BLaER1 treated with 17β-estradiol and CSF1 and Interleukin-3, amounts not matched to agents 10 nM and 100 nM (cell line): ENCODE data around the gene CCND1.
A peak's percentile ranks its signal among the peaks of the same experiment; 100 is the strongest.

Experiments
- H3K27ac ChIP-seq, 11 experiments: shearing (Covaris generic); formaldehyde crosslinking; 2 replicates each; pipeline ENCODE4 v1.8.1; 2022
- H3K27me3 ChIP-seq, 11 experiments: shearing (Covaris generic); formaldehyde crosslinking; 2 replicates each; pipeline ENCODE4 v1.8.1; 2022
- H3K36me3 ChIP-seq, 11 experiments: shearing (Covaris generic); formaldehyde crosslinking; 2 replicates each; pipeline ENCODE4 v1.8.1; 2022
- H3K4me1 ChIP-seq, 10 experiments: shearing (Covaris generic); formaldehyde crosslinking; 2 replicates each; pipeline ENCODE4 v1.8.1; 2022
- H3K4me2 ChIP-seq, 11 experiments: shearing (Covaris generic); formaldehyde crosslinking; 2 replicates each; pipeline ENCODE4 v1.8.1; 2022
- H3K4me3 ChIP-seq, 10 experiments: shearing (Covaris generic); formaldehyde crosslinking; 2 replicates each; pipeline ENCODE4 v1.8.1; 2022
- H3K9ac ChIP-seq, 11 experiments: shearing (Covaris generic); formaldehyde crosslinking; 2 replicates each; pipeline ENCODE4 v1.8.1; 2022
- H3K9me3 ChIP-seq, 11 experiments: shearing (Covaris generic); formaldehyde crosslinking; replicated peaks in 1 of 11; 2 replicates each; pipeline ENCODE4 v1.8.1; 2022
- H4K20me1 ChIP-seq, 11 experiments: shearing (Covaris generic); formaldehyde crosslinking; 2 replicates each; pipeline ENCODE4 v1.8.1; 2022
- Cebpa-rat ChIP-seq, 11 experiments: shearing (Covaris generic); IDR thresholded peaks; 2 replicates each; pipeline ENCODE4 v1.8.1; 2022

Gene CCND1

DNA sequence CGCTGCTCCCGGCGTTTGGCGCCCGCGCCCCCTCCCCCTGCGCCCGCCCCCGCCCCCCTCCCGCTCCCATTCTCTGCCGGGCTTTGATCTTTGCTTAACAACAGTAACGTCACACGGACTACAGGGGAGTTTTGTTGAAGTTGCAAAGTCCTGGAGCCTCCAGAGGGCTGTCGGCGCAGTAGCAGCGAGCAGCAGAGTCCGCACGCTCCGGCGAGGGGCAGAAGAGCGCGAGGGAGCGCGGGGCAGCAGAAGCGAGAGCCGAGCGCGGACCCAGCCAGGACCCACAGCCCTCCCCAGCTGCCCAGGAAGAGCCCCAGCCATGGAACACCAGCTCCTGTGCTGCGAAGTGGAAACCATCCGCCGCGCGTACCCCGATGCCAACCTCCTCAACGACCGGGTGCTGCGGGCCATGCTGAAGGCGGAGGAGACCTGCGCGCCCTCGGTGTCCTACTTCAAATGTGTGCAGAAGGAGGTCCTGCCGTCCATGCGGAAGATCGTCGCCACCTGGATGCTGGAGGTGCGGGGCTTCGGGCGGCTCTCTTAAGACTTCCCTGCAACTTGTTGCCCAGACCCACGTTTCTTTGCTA lies at the start of gene CCND1:
TSS of gene CCND1 (plus strand) at position 162 of the 587 bp plus-strand sequence. CDS start at position 320, 158 bp downstream.
- H3K27ac ChIP-seq, result peak within 1 kb of the TSS in 4 of 11 experiments; percentile 61 to 73 (median 68); a peak in 7 of 22 replicates

DNA sequence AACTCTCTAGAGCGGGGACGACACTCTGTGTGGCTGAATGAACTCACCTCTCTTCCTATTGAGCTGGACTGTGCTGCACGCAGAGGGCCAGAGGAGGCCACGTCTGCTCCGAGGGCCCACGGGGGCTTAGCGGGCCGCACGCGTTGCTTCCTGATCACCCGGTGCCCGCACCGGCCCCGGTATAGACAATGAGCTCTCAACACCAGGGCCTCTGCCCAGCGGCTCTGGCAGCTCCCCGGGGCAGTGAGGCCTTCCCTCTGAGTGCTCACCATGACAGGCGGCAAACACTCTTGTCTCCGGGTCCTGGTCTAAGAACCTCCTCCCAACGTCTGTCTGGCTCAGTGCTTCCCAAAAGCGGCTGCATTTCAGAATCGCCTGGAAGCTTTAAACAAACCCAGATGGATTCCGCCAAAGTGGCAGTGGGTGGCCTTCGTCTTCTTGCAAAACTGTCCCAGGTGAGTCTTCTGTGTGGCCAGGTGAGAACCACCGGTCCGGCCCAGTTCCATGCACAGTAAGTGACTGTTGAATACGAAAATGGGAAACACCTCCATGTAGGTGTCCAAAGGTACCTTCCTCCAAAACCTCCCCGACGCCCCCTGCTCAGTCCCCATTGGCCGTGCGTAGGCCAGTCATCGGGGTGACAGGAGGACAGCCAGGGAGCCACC lies 47.8 kb upstream of the CCND1 start:
- no peak overlapping the region for H3K4me3 ChIP-seq
- H3K4me1 ChIP-seq, result peaks cover 11 to 32% (median 20%) of the 10 kb centered on the region in 10 experiments; a peak in 19 of 20 replicates
- TF ChIP-seq Cebpa-rat (IDR thresholded peaks at IDR 0.05), result no peak
- no peaks in the 10 kb centered on the region for H3K36me3 ChIP-seq
- H3K9me3 ChIP-seq, result peaks cover 0 to 12% (median 3%) of the 10 kb centered on the region in 11 experiments; a peak in 7 of 22 replicates
- H3K9ac ChIP-seq, result no peak overlapping the region
- peak overlapping the region in 7 of 11 experiments; percentile 19 to 69 (median 34); a peak in 9 of 22 replicates for H3K4me2 ChIP-seq
- H4K20me1 ChIP-seq, result no peaks in the 10 kb centered on the region
- H3K27ac ChIP-seq, result no peak overlapping the region
- H3K27me3 ChIP-seq, result no peaks in the 10 kb centered on the region

More for the DNA sequence above, at the start of gene CCND1:
- peaks cover 72 to 95% (median 78%) of the 10 kb centered on the region in 11 experiments for H3K27me3 ChIP-seq
- no peak for TF ChIP-seq Cebpa-rat (IDR thresholded peaks at IDR 0.05)
- H3K4me1 ChIP-seq, result peaks cover 34 to 48% (median 41%) of the 10 kb centered on the region in 10 experiments
- H3K4me2 ChIP-seq, result peak within 1 kb of the TSS; percentile 89 to 98 (median 96)
- H3K9me3 ChIP-seq, result no peaks in the 10 kb centered on the region
- no peaks in the 10 kb centered on the region for H3K36me3 ChIP-seq
- H3K4me3 ChIP-seq, result peak within 1 kb of the TSS; percentile 61 to 82 (median 68)
- H3K9ac ChIP-seq, result peak within 1 kb of the TSS; percentile 64 to 81 (median 74); a peak in 21 of 22 replicates
- H4K20me1 ChIP-seq, result peaks cover 0 to 72% (median 56%) of the 10 kb centered on the region in 11 experiments; a peak in 17 of 22 replicates

DNA sequence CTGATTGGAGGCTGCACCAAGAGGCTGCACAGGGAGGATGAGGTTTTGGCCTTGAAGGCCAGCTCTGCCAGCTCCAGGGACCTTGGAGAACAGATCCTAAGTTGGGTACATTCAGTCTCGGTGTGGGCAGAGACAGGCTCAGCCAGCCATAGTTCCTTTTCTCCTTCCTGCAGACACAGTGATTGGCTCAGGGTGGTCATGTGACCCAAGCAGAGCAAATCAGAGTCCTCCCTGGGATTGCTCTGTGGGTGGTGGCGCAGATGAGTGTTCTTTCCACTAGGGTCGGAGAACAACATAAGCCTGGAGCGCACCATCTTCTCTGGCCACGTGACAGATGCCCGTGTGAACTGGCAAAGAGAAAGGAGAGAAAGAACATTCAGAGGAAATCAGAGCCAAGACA lies 47.1 kb upstream of the CCND1 start:
- Histone ChIP-seq H3K4me3 (no peak overlapping the region), H3K27me3 (no peaks in the 10 kb centered on the region), H3K9me3 (peaks cover 0 to 12% (median 3%) of the 10 kb centered on the region in 11 experiments; a peak in 7 of 22 replicates), H3K27ac (no peak overlapping the region), H3K4me2 (peak overlapping the region; percentile 17 to 69 (median 34); a peak in 18 of 22 replicates), H3K36me3 (no peaks in the 10 kb centered on the region), H4K20me1 (no peaks in the 10 kb centered on the region), H3K4me1 (peaks cover 13 to 39% (median 24%) of the 10 kb centered on the region in 10 experiments; a peak in 19 of 20 replicates), H3K9ac (no peak overlapping the region)
- TF ChIP-seq Cebpa-rat (IDR thresholded peaks at IDR 0.05), result no peak

DNA sequence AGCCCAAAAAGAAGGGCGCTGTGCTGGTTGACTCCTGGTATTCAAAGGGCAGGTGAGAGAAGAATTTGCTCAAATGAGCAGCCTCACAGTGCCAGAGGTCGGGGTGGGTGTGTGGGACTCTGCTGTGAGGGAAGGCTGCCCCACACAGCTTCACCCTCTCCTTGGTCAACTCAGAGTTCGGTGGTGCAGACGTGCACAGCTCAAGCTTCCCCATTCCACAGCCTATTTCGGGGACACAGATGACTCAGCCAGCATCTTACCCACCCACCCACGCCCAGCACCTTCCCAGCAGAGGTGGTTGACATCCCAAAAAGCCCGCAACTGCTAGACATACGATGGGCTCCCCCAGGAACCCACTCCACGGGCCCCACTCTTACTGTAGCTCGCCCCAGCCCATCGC lies 46.5 kb upstream of the CCND1 start:
- Histone ChIP-seq H3K4me3 (no peak overlapping the region), H3K9me3 (peaks cover 0 to 12% (median 3%) of the 10 kb centered on the region in 11 experiments; a peak in 7 of 22 replicates), H3K4me2 (peak overlapping the region in 5 of 11 experiments; percentile 29 to 69 (median 53); a peak in 10 of 22 replicates), H4K20me1 (no peaks in the 10 kb centered on the region), H3K4me1 (peaks cover 13 to 39% (median 24%) of the 10 kb centered on the region in 10 experiments; a peak in 19 of 20 replicates), H3K36me3 (no peaks in the 10 kb centered on the region), H3K9ac (no peak overlapping the region), H3K27me3 (no peaks in the 10 kb centered on the region), H3K27ac (no peak overlapping the region)
- no peak for TF ChIP-seq Cebpa-rat (IDR thresholded peaks at IDR 0.05)

DNA sequence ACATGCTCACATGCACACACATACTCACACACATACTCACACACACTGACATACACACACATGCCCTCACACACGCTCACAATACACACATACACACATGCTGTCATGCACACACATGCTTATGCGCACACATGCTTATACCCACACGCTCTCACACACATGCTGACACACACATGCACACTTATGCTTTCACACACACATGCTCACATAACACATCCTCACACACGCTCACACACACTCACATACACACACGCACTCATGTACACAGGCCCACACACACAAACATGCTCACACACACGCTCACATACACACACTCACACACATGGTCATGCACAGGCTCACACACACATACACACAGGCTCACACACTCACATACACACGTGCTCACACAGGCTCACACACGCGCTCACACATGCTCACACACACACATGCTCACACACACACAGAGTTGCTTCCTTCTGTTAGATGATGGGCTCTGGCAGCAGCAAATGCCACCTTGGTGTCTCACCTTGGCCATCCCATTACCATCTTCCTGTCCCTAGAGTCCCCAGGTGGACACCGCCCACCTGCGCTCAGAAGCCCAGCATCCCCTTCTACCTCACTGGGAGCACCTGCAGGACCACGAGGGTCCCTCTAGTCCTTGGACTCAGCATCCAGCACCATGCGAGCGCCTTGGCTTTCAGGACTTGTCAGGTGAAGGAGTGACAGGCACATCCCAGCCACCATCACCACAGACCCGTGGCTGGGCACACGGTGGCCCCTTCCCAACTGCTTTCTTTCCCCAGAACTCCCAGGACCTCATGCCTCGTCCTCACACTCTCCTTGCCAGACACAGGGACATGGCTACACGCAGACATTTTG lies 44.9 kb upstream of the CCND1 start:
- H3K4me1 ChIP-seq, result peaks cover 13 to 39% (median 24%) of the 10 kb centered on the region in 10 experiments; a peak in 19 of 20 replicates
- no peak overlapping the region for H3K4me2 ChIP-seq
- peaks cover 0 to 12% (median 3%) of the 10 kb centered on the region in 11 experiments; a peak in 7 of 22 replicates for H3K9me3 ChIP-seq
- no peak overlapping the region for H3K4me3 ChIP-seq
- H3K27ac ChIP-seq, result no peak overlapping the region
- H4K20me1 ChIP-seq, result no peaks in the 10 kb centered on the region
- no peaks in the 10 kb centered on the region for H3K27me3 ChIP-seq
- H3K36me3 ChIP-seq, result no peaks in the 10 kb centered on the region
- TF ChIP-seq Cebpa-rat (IDR thresholded peaks at IDR 0.05), result no peak
- no peak overlapping the region for H3K9ac ChIP-seq

DNA sequence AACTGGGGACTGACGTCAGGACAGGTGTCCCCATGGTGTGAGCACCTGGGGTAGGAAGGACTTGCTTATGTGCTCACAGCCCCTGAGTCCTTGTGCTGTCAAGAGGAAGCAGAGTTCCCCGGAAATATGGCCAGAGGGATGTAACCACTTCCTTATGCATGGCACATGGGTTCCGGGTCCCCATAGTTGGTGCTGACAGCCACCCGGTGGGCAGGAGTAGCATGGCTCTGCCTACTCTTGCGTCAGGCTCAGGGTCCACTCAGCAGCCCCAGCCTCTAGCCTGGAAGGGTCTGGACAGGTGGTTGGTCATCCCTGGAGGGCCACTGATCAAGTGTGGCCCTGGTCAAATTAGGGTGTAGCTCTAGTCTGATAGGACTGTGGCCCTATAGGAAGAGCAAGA lies 42.8 kb upstream of the CCND1 start:
- H3K9ac ChIP-seq, result no peak overlapping the region
- H3K27me3 ChIP-seq, result no peaks in the 10 kb centered on the region; a peak in 2 of 22 replicates
- H3K4me2 ChIP-seq, result peak overlapping the region in 9 of 11 experiments; percentile 32 to 66 (median 49); a peak in 17 of 22 replicates
- no peak for TF ChIP-seq Cebpa-rat (IDR thresholded peaks at IDR 0.05)
- no peak overlapping the region for H3K4me3 ChIP-seq
- peaks cover 0 to 17% (median 0%) of the 10 kb centered on the region in 11 experiments; a peak in 6 of 22 replicates for H3K9me3 ChIP-seq
- H3K4me1 ChIP-seq, result peaks cover 18 to 39% (median 29%) of the 10 kb centered on the region in 10 experiments
- no peaks in the 10 kb centered on the region for H4K20me1 ChIP-seq
- H3K27ac ChIP-seq, result no peak overlapping the region
- no peaks in the 10 kb centered on the region for H3K36me3 ChIP-seq

DNA sequence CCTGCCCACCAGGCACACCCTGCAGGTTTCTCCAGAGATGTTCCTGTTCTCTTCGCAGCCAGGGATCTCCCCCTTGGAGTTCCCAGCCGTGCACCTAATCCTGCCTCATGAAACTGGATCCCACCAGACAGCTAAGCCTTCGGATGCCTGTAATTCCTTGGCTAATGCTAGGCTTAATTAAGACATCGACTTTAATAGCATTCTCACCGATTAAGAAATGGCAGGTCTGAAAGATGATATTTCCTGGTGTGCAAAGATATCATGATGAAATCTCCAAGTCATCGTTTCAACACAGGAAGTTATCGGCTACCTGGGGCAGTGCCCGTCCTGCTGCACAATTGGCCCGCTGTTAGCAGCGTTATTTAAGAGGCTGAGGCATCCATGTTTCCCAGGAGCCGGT lies 41.5 kb upstream of the CCND1 start:
- Histone ChIP-seq H3K4me1 (peaks cover 12 to 27% (median 21%) of the 10 kb centered on the region in 10 experiments), H3K36me3 (no peaks in the 10 kb centered on the region), H3K4me3 (no peak overlapping the region), H4K20me1 (no peaks in the 10 kb centered on the region), H3K4me2 (no peak overlapping the region), H3K27me3 (peaks cover 0 to 3% (median 0%) of the 10 kb centered on the region in 11 experiments; a peak in 2 of 22 replicates), H3K27ac (no peak overlapping the region), H3K9me3 (peaks cover 0 to 7% (median 0%) of the 10 kb centered on the region in 11 experiments; a peak in 2 of 22 replicates), H3K9ac (no peak overlapping the region)
- no peak for TF ChIP-seq Cebpa-rat (IDR thresholded peaks at IDR 0.05)

DNA sequence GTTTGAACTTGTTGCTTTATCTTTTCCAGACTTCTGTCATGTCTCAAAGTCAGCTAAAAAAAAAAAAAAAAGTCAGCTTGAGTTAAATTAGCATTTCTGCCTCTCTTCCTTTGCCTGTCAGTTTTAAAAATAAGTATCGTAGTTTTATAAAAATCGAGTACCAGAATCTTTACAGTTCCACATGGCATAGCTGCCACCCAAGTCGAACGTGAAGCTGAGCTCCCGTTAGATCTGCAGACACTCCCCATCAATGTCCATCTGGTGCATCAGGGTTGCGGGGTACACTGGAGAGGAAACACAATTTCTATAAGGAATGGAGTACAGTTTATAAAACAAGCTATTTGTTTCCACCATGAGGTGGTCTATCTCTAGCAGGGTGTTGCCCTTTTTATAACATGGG lies 41.0 kb upstream of the CCND1 start:
- Histone ChIP-seq H3K27me3 (peaks cover 0 to 3% (median 0%) of the 10 kb centered on the region in 11 experiments; a peak in 2 of 22 replicates), H3K36me3 (no peaks in the 10 kb centered on the region), H3K4me1 (peaks cover 12 to 23% (median 19%) of the 10 kb centered on the region in 10 experiments), H3K9me3 (peaks cover 0 to 7% (median 0%) of the 10 kb centered on the region in 11 experiments; a peak in 2 of 22 replicates), H3K27ac (no peak overlapping the region), H3K4me2 (no peak overlapping the region), H4K20me1 (no peaks in the 10 kb centered on the region), H3K9ac (no peak overlapping the region), H3K4me3 (no peak overlapping the region)
- TF ChIP-seq Cebpa-rat (IDR thresholded peaks at IDR 0.05), result no peak
